AG04450 (cell line): ENCODE measurements around the gene MYO16. TPM values are rescaled to one million over a fixed set of nuclear protein-coding genes. Genes with fewer than 3 reads are reported as not detected.
A peak's percentile ranks its signal among the peaks of the same experiment; 100 is the strongest.

ENCODE experiments used
- CTCF ChIA-PET: fragments of 300-600, 350-600 bp; formaldehyde crosslinking; extraction: SDS; loops from one replicate; lab custom pipeline; 2022; ENCODE audit warnings: antibody characterized with exemption, inconsistent platforms; lab: Charles Lee
- POLR2A ChIA-PET: fragments of 350-600 bp; formaldehyde crosslinking; extraction: SDS; loops from one replicate; lab custom pipeline; 2021; ENCODE audit warnings: antibody characterized with exemption, inconsistent platforms; lab: Yijun Ruan, JAX
- DNase-seq: peaks from one replicate; pipeline ENCODE4 v3.0.0-alpha.2; 2011; ENCODE audit warnings: low read depth, low spot score
- H3K27ac ChIP-seq: one replicate; pipeline ENCODE4 v1.5.1; 2012; ENCODE audit warnings: low read depth, low read length, control low read depth
- H3K27me3 ChIP-seq: one replicate; pipeline ENCODE4 v1.6.0; 2012; ENCODE audit warnings: low read length; ENCODE audit not compliant: control insufficient read depth, insufficient read depth
- H3K4me3 ChIP-seq: 2 replicates; pipeline ENCODE4 v1.5.1; 2011; ENCODE audit warnings: mild to moderate bottlenecking, low read depth, low read length, control low read depth
- H3K9me3 ChIP-seq: 2 replicates; pipeline ENCODE4 v1.5.1; 2012; ENCODE audit warnings: low read length; ENCODE audit not compliant: control insufficient read depth, insufficient read depth
- CTCF ChIP-seq: IDR thresholded peaks from 2 replicates; pipeline ENCODE4 v1.5.1; 2011; ENCODE audit warnings: low read depth, low read length, control low read depth, inconsistent platforms
- polyA plus RNA-seq: library from polyadenylated mRNA; depleted of rRNA; stranded (reverse); fragments of >200 nt; gene quantifications from 2 replicates; pipeline ENCODE4 v1.2.3, GENCODE V29; 2011

The MYO16 gene
- polyA plus RNA-seq, 1 experiment = 0.02 TPM

DNA sequence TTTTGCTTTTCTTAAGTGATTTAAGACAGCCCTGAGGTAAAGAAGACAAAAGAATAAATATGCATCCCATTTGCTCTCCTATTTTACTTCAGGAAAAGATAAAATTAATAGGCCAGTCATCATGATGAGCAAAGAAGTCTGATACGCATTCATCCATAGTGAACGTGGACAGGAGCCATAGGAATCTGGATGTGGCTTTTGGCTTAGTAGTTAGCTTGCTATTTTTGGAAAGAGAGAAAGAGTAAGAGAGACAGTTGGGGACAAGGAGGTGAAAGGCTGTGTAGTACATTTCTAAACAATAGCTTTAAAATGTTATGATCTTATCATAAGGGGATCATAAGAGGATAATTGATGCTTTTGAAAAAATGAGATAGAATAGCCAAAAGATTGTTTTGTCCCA, 611.7 kb downstream of the MYO16 start:
- ChIA-PET POLR2A (no interaction called here), CTCF (no interaction called here)
- Histone ChIP-seq H3K9me3 (no peaks in the 10 kb centered on the region), H3K4me3 (no peak overlapping the region), H3K27ac (no peak overlapping the region), H3K27me3 (no peaks in the 10 kb centered on the region)
- no peak for TF ChIP-seq CTCF
- DNase-seq = no peak

- Histone ChIP-seq H3K4me3 (peak overlapping the region; percentile 17), H3K9me3 (no peaks in the 10 kb centered on the region), H3K27ac (peak overlapping the region; percentile 85), H3K27me3 (no peaks in the 10 kb centered on the region)
- DNase-seq = peak; percentile 65
- ChIA-PET POLR2A (no interaction called here), CTCF (interaction anchor here (0.6 to 1.3 kb wide), 2 partner anchors 88 to 97 kb away, joined by 3 to 4 read pairs; no protein-coding TSS in a partner anchor)
- TF ChIP-seq CTCF = no peak
Measured at GRCh38 chr13:109243311-109243951, 614.0 kb downstream of the MYO16 start.

GRCh38 chr13:109244566-109244965, 615.2 kb downstream of the MYO16 start:
- no peak for TF ChIP-seq CTCF
- Histone ChIP-seq H3K27ac (no peak overlapping the region), H3K9me3 (no peaks in the 10 kb centered on the region), H3K4me3 (no peak overlapping the region), H3K27me3 (no peaks in the 10 kb centered on the region)
- CTCF ChIA-PET = no interaction called here
- POLR2A ChIA-PET = no interaction called here
- DNase-seq = no peak

DNA sequence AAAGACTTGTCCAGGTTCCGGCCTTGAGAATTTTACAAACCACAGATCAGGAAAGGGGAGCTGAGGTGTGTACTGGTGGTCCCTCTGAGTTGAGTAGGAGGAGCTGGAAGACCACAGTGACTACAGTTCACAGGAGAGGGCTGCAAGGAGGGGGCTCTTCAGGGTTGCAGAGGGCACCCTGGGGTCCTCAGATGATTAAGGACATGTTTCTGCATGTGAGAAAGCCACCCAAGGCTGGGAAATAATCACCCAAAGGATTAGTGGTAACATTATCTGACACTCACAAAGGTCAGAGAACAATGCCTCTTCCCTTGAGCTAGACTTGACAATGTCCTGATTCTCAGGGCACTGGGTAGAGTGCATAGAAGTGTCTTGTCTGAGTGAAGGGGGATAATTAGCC, 616.6 kb downstream of the MYO16 start:
- no peak for DNase-seq
- no peak for TF ChIP-seq CTCF
- ChIA-PET POLR2A (no interaction called here), CTCF (no interaction called here)
- no peak overlapping the region for H3K4me3 ChIP-seq
- no peak overlapping the region for H3K27ac ChIP-seq
- no peaks in the 10 kb centered on the region for H3K27me3 ChIP-seq
- no peaks in the 10 kb centered on the region for H3K9me3 ChIP-seq

- POLR2A ChIA-PET = no interaction called here
- no peak for TF ChIP-seq CTCF
- Histone ChIP-seq H3K27me3 (no peaks in the 10 kb centered on the region), H3K4me3 (no peak overlapping the region), H3K27ac (no peak overlapping the region), H3K9me3 (no peaks in the 10 kb centered on the region)
- no peak for DNase-seq
- CTCF ChIA-PET = no interaction called here
Measured at GRCh38 chr13:109249780-109250528, 620.5 kb downstream of the MYO16 start.
